HFFc6 (cell line): Measurements from ENCODE around the gene TCAF1. TPM values are rescaled to one million over a fixed set of nuclear protein-coding genes. Genes with fewer than 3 reads are reported as not detected.

Source experiments
- DNase-seq: peaks from one replicate; pipeline ENCODE4 v3.0.0-alpha.2; 2018
- H3K27ac Mint-ChIP-seq: 2 replicates; pipeline ENCODE4 v1.8.0; 2020; ENCODE audit warnings: mild to moderate bottlenecking, mixed read lengths
- H3K27me3 Mint-ChIP-seq: 2 replicates; pipeline ENCODE4 v1.8.0; 2021; ENCODE audit warnings: mild to moderate bottlenecking, moderate library complexity, mixed read lengths; ENCODE audit not compliant: insufficient read depth
- H3K36me3 Mint-ChIP-seq: 2 replicates; pipeline ENCODE4 v1.8.0; 2021; ENCODE audit warnings: low read depth, mixed read lengths
- H3K4me1 Mint-ChIP-seq: 2 replicates; pipeline ENCODE4 v1.8.0; 2020; ENCODE audit warnings: low read depth, mixed read lengths
- H3K4me3 Mint-ChIP-seq: 2 replicates; pipeline ENCODE4 v1.8.0; 2020; ENCODE audit warnings: mild to moderate bottlenecking, moderate library complexity, mixed read lengths
- H3K9me3 Mint-ChIP-seq: 2 replicates; pipeline ENCODE4 v1.8.0; 2020; ENCODE audit warnings: mild to moderate bottlenecking, mixed read lengths
- CTCF ChIP-seq: fragments of 200-600 bp; sonication (generic); IDR thresholded peaks from 2 replicates; pipeline ENCODE4 v1.5.0; 2021; ENCODE audit warnings: antibody characterized with exemption, mild to moderate bottlenecking
- total RNA-seq, 6 experiments: library from RNA; stranded (reverse); fragmentation: NEBNext Ultra II Directional; extraction: Animal tissue kit (Norgen Biotek cat#: 25700); gene quantifications; 2 replicates in 1 of 6; 3 replicates in 5 of 6; pipeline ENCODE4 v1.2.3, GENCODE V29; 2021

Gene TCAF1
- total RNA-seq, 6 experiments from 2014 or later, result 57.1 to 90.3 (median 65.1) TPM

DNA sequence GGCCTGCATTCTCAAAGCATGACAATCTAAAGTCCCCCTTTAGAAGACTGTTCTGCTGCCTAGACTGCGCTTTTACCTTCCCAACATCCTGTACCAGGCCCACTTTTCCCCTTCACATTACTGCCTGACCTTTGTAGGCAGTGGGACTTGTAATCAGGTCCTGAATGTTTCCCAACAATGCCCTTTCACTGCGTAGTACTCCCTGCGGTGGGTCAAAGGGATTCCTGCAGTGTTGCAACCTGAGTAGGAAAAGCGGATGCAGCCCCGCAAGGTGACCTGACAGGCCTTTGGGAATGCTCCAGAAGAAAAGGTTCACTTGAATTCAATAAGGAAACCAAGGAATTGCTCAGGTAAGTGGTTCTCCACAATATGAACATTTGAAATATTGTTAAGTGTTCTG is 4.9 kb upstream of the TCAF1 start:
- Mint-ChIP-seq H3K4me3 (no peak overlapping the region), H3K36me3 (no peaks in the 10 kb centered on the region), H3K27ac (no peak overlapping the region), H3K27me3 (no peaks in the 10 kb centered on the region; the same call in 1 of the 2 replicates), H3K9me3 (no peaks in the 10 kb centered on the region), H3K4me1 (peaks cover 26% of the 10 kb centered on the region)
- TF ChIP-seq CTCF, result no peak
- DNase-seq, result no peak

DNA sequence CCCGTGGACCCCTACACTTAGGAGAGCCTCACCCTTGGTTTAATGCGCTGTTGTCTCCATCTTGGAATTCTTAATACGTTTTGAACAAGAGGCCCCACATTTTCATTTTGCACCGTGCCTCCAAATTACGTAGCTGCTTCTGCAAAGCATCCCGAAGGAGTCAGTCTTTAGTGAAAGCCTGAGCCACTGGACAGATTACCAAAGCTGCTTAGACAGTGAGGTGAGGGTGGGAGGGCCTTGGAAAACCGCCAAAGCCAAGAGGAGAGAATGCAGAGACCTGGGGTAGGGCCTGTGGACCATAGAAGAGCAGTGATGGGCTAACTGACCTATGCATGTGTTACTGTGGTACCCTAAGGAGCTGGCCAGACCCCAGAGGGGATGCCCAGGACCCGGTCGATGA is 4.2 kb upstream of the TCAF1 start:
- H3K27me3 Mint-ChIP-seq, result no peaks in the 10 kb centered on the region; the same call in 1 of the 2 replicates
- peaks cover 26% of the 10 kb centered on the region for H3K4me1 Mint-ChIP-seq
- H3K27ac Mint-ChIP-seq, result no peak overlapping the region
- no peak for DNase-seq
- H3K36me3 Mint-ChIP-seq, result no peaks in the 10 kb centered on the region
- H3K9me3 Mint-ChIP-seq, result no peaks in the 10 kb centered on the region
- no peak overlapping the region for H3K4me3 Mint-ChIP-seq
- TF ChIP-seq CTCF, result no peak

DNA sequence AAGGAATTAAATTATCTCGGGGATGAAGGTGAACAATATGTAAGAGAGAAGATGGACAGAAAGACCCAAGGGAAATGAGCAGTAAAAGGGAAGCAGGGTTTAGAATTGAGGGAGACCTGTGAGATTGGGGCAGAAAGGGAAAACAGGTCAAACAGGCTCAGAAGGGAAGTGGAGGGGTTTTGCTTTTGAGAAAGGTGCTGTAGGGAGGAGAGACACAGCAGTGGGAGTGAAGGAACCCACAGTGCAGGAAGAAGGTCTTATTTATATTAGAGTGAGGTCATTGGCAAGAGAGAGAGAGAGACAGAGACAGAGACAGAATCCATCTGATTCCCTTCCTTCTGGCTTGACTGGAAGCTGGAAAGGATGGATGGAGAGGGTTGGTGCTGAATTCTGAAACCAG is 3.5 kb upstream of the TCAF1 start:
- TF ChIP-seq CTCF, result no peak
- H3K4me1 Mint-ChIP-seq, result peaks cover 27% of the 10 kb centered on the region
- no peaks in the 10 kb centered on the region for H3K36me3 Mint-ChIP-seq
- H3K4me3 Mint-ChIP-seq, result no peak overlapping the region
- no peaks in the 10 kb centered on the region for H3K9me3 Mint-ChIP-seq
- no peak overlapping the region for H3K27ac Mint-ChIP-seq
- no peak for DNase-seq
- no peaks in the 10 kb centered on the region; the same call in 1 of the 2 replicates for H3K27me3 Mint-ChIP-seq

DNA sequence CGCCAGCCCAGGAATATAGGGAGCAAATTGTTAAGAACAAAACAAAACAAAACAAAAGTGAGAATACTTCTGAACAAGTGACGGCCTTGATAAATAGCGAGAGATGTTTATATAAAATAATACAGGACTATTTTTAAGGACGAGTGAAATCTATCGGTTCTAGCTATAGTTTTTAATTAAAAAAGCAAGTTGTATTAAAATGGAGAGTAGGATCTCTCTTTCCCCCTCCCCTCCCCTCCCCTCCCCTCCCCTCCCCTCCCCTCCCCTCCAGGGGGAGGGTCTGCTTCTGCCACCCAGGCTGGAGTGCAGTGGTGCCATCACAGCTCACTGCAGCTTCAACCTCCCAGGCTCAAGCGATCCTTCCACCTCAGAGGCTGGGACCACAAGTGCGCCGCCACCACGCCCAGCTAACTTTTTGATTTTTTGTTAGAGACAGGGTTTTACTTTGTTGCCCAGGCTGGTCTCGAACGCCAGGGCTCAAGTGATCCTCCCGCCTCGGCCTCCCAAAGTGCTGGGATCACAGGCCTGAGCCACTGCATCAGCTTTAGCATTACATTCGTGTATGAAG is 440 bp upstream of the TCAF1 start:
- Mint-ChIP-seq H3K36me3 (no peaks in the 10 kb centered on the region), H3K27me3 (no peaks in the 10 kb centered on the region), H3K4me3 (peak overlapping the region; percentile 97), H3K9me3 (no peaks in the 10 kb centered on the region), H3K4me1 (peaks cover 36% of the 10 kb centered on the region), H3K27ac (peak overlapping the region; percentile 93)
- no peak for DNase-seq
- TF ChIP-seq CTCF, result no peak

GRCh38 chr7:143901332-143901667 is 676 bp downstream of the TCAF1 start:
- Mint-ChIP-seq H3K4me1 (peaks cover 36% of the 10 kb centered on the region), H3K27ac (peak overlapping the region; percentile 93), H3K9me3 (no peaks in the 10 kb centered on the region), H3K27me3 (no peaks in the 10 kb centered on the region), H3K4me3 (peak overlapping the region; percentile 97), H3K36me3 (no peaks in the 10 kb centered on the region)
- no peak for TF ChIP-seq CTCF
- peak; percentile 28 for DNase-seq
